ENCODE measurements around the gene PLCB4. TPM values are rescaled to one million over a fixed set of nuclear protein-coding genes. Genes with fewer than 3 reads are reported as not detected.

The PLCB4 gene
- total and polyA plus RNA-seq, 7 donors, result 0.90 to 6.7 (median 2.1) TPM

GRCh38 chr20:9508696-9509178, 439.9 kb downstream of the PLCB4 start:
- 6 to 15% (median 8%) methylated on average over 27 to 30 of the region's 30 CpGs for WGBS, 3 donors
- DNase-seq (no peak), ATAC-seq (no peak)
- no peak for TF ChIP-seq CTCF (IDR thresholded peaks at IDR 0.05)
- intact Hi-C loops (cut with DNase I), result no loop called here
- H3K27me3 ChIP-seq (ENCODE audit: insufficient read depth in 3 of 3, low read length in 2 of 3), result peaks cover 6 to 70% (median 12%) of the 10 kb centered on the region in 3 donors
- no peak overlapping the region for H3K4me3 ChIP-seq
- no peaks in the 10 kb centered on the region for H3K4me1 ChIP-seq
- no peaks in the 10 kb centered on the region for H3K9me3 ChIP-seq
- H3K36me3 ChIP-seq (ENCODE audit: insufficient read depth in 1 of 2, low read depth in 1 of 2), result no peaks in the 10 kb centered on the region
- H3K27ac ChIP-seq, result no peak overlapping the region

GRCh38 chr20:9509246-9509645, 440.4 kb downstream of the PLCB4 start:
- Histone ChIP-seq H3K27me3 (ENCODE audit: insufficient read depth in 3 of 3, low read length in 2 of 3) (peaks cover 6 to 72% (median 12%) of the 10 kb centered on the region in 3 donors), H3K4me3 (no peak overlapping the region), H3K4me1 (no peaks in the 10 kb centered on the region), H3K27ac (no peak overlapping the region), H3K9me3 (no peaks in the 10 kb centered on the region), H3K36me3 (ENCODE audit: insufficient read depth in 1 of 2, low read depth in 1 of 2) (no peaks in the 10 kb centered on the region)
- TF ChIP-seq CTCF (IDR thresholded peaks at IDR 0.05), result no peak
- ATAC-seq (no peak), DNase-seq (no peak)
- intact Hi-C loops (cut with DNase I), result no loop called here
- WGBS, 3 donors, result 22 to 29% (median 24%) methylated on average over 4 of the region's 4 CpGs

GRCh38 chr20:9510911-9511310, 442.0 kb downstream of the PLCB4 start:
- no peak overlapping the region for H3K27ac ChIP-seq
- peaks cover 10 to 78% (median 21%) of the 10 kb centered on the region in 3 donors for H3K27me3 ChIP-seq (ENCODE audit: insufficient read depth in 3 of 3, low read length in 2 of 3)
- DNase-seq, result no peak
- whole genome bisulfite sequencing, 3 donors, result 44 to 73% (median 66%) methylated on average over 5 of the region's 5 CpGs
- TF ChIP-seq CTCF (IDR thresholded peaks at IDR 0.05), result no peak
- no peaks in the 10 kb centered on the region for H3K4me1 ChIP-seq
- H3K4me3 ChIP-seq, result no peak overlapping the region
- no peak for ATAC-seq
- no peaks in the 10 kb centered on the region for H3K36me3 ChIP-seq (ENCODE audit: insufficient read depth in 1 of 2, low read depth in 1 of 2)
- no peaks in the 10 kb centered on the region for H3K9me3 ChIP-seq
- intact Hi-C loops (cut with DNase I), result no loop called here

DNA sequence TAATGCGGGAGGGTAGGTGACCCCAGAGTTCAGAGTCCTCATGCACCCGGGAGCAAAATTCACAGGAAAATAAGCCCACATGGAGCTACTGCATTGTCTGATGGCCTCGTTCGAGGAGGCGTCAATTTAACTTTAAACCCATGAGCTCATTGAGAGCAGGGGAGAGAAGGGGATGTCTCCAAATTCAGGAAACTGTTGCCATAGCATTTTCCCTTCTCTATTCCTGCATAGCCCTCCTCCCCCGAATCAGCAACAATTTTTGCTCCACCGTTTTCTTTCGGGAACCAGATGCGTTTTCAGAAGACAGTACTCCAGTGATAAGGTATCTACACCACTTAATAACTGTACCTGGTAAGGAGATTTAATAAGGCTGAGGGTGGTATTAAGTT, 445.2 kb downstream of the PLCB4 start:
- Histone ChIP-seq H3K9me3 (no peaks in the 10 kb centered on the region), H3K4me1 (no peaks in the 10 kb centered on the region), H3K36me3 (ENCODE audit: insufficient read depth in 1 of 2, low read depth in 1 of 2) (no peaks in the 10 kb centered on the region), H3K4me3 (no peak overlapping the region), H3K27me3 (ENCODE audit: insufficient read depth in 3 of 3, low read length in 2 of 3) (peaks cover 13 to 69% (median 16%) of the 10 kb centered on the region in 3 donors), H3K27ac (no peak overlapping the region)
- TF ChIP-seq CTCF (IDR thresholded peaks at IDR 0.05), result no peak
- DNase-seq (no peak), ATAC-seq (no peak)
- intact Hi-C loops (cut with DNase I), result no loop called here
- WGBS, 3 donors, result 2 to 8% (median 3%) methylated on average over 9 of the region's 9 CpGs

All from psoas muscle (tissue), 8 donors.